ENCODE results near the gene GAGE13.
"Not testable (repeated sequence)": the region's sequence is repeated elsewhere in the genome, so short reads cannot be mapped to it uniquely, and the experiment has no call there.

The GAGE13 gene

DNA sequence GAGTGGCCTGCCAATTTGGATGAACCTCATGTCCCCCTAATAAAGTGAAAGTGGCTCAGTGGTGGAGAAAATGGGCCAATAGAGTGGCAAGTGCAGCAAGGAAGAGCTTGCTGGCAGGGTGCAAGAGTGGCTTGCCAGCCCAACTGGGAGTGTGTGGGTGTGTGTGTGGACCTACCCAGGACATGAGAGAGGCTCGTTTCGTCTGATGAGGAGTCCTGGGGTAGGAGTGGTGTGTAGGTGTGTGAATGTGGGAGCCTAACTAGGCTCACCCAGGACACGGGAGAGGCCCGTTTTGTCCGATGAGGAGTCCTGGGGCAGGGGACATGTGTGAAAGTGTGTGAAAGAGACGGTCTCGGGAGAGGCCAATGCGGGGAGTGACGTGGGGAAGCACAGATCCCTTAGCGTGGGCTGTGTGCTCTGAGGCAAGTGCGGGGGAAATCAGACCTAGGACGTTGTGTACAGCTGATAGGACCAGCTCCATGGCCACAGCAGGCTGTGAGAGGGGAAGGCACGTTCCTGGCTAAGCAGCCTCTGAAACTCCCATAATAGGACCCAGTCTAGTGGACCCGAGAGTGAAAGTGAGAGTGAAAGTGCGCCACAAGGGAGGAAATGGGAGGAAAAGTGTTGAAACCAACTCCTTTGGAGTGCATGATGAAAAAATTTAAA lies 22.6 kb upstream of the GAGE13 start:
- H3K4me3 ChIP-seq (ENCODE audit: low read length), result no peak overlapping the region
- H3K4me1 ChIP-seq (ENCODE audit: insufficient read depth, low read length), result peaks cover 3% of the 10 kb centered on the region
- H3K9me3 ChIP-seq (ENCODE audit: low read length), result no peaks in the 10 kb centered on the region
- no peaks in the 10 kb centered on the region for H3K27me3 ChIP-seq (ENCODE audit: insufficient read depth, low read length)
- no peaks in the 10 kb centered on the region for H3K36me3 ChIP-seq (ENCODE audit: insufficient read depth, low read length)
- no peak overlapping the region for H2AFZ ChIP-seq (ENCODE audit: low read depth, low read length)

DNA sequence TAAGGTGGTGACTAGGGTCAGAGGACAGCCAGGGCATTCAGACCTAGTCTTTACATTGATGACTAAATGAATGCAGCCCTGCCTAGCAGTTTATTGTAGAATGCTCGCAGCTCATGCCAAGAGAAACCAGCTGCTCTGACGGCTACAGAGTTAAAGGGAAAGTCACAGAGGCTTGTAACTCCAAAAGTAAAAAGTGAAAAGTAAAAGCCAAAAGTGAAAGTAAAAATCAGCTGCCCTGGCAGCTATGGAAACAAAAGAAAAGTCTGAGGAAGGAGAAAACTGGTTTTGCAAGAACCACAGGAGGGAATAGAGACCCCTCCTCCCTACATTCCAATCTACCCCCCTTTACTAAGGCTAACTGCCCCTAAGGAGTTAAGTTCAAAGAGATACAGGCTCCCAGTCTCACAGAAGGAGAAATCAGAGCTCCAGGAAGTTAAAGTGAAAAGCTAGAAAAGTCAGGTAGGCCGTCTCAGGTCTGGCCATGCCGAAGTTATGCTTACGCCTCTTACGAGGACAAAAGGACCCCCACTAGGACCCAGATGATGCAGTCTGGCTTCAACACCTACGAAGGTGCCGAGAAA lies 21.9 kb upstream of the GAGE13 start:
- Histone ChIP-seq H2AFZ (ENCODE audit: low read depth, low read length) (peak overlapping the region; percentile 37), H3K27me3 (ENCODE audit: insufficient read depth, low read length) (no peaks in the 10 kb centered on the region), H3K9me3 (ENCODE audit: low read length) (no peaks in the 10 kb centered on the region), H3K4me3 (ENCODE audit: low read length) (peak overlapping the region; percentile 11), H3K4me1 (ENCODE audit: insufficient read depth, low read length) (peaks cover 3% of the 10 kb centered on the region), H3K36me3 (ENCODE audit: insufficient read depth, low read length) (no peaks in the 10 kb centered on the region)

DNA sequence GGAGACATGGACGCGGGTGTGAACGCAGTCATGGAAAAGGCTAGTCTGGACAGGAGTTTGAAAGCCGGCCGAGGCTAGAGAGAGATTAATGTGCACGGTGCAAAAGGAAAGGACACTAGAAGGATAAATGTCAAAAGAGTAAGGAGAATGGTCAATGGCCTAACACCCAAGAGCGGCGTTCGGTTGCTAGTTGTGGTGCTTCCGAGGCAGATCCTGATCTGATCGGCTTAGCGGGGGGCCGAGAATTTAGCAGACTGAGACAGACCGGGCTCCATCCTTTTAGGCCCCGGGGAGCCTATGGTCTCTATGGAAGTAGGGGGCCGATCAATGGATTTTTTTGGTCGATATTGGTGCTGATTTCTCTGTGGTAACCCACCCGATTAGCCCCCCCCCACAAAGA lies 21.0 kb upstream of the GAGE13 start:
- Histone ChIP-seq H3K4me3 (ENCODE audit: low read length) (no peak overlapping the region), H3K36me3 (ENCODE audit: insufficient read depth, low read length) (no peaks in the 10 kb centered on the region), H2AFZ (ENCODE audit: low read depth, low read length) (no peak overlapping the region), H3K9me3 (ENCODE audit: low read length) (no peaks in the 10 kb centered on the region), H3K27me3 (ENCODE audit: insufficient read depth, low read length) (no peaks in the 10 kb centered on the region), H3K4me1 (ENCODE audit: insufficient read depth, low read length) (peaks cover 3% of the 10 kb centered on the region)

DNA sequence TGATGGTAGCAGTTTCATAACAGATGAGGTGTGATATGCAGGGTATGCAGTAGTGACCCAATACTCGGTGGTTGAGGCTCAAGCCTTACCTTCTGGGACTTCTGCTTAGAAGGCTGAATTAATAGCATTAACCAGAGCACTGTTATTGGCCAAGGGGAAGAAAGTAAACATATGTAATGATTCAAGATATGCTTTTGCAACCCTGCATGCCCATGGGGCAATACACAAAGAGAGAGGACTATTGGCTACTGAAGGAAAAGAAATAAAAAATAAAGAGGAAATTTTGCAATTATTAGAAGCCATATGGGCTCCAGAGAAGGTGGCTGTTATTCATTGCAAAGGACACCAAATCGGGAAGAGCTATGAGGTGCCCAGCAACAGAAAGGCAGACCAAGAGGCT lies 19.2 kb upstream of the GAGE13 start:
- H2AFZ ChIP-seq (ENCODE audit: low read depth, low read length), result no peak overlapping the region
- peaks cover 5% of the 10 kb centered on the region for H3K27me3 ChIP-seq (ENCODE audit: insufficient read depth, low read length)
- H3K9me3 ChIP-seq (ENCODE audit: low read length), result no peaks in the 10 kb centered on the region
- no peaks in the 10 kb centered on the region for H3K36me3 ChIP-seq (ENCODE audit: insufficient read depth, low read length)
- H3K4me3 ChIP-seq (ENCODE audit: low read length), result no peak overlapping the region
- peaks cover 3% of the 10 kb centered on the region for H3K4me1 ChIP-seq (ENCODE audit: insufficient read depth, low read length)

DNA sequence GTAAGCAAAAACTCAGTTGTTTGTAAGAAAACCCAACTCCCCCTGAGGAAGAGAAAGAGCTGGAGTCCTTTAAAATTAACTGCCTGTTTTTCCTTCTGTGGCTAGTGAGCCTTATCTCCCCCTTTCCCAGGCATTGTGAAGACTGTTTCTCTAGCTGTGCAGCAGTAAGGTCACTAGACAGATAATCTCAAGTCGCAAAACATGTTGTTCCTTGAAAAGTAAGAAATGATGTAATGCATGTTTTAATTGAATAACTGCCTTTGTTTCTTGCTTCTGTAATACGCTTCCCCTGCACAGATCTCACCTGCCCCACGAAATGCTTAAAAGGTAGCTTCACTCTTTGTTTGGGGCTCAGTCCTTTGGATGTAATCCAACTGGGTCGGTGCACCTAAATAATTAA lies 15.3 kb upstream of the GAGE13 start:
- Histone ChIP-seq H2AFZ (ENCODE audit: low read depth, low read length) (no peak overlapping the region), H3K9me3 (ENCODE audit: low read length) (no peaks in the 10 kb centered on the region), H3K27me3 (ENCODE audit: insufficient read depth, low read length) (peaks cover 5% of the 10 kb centered on the region), H3K4me3 (ENCODE audit: low read length) (no peak overlapping the region), H3K4me1 (ENCODE audit: insufficient read depth, low read length) (no peaks in the 10 kb centered on the region), H3K36me3 (ENCODE audit: insufficient read depth, low read length) (no peaks in the 10 kb centered on the region)

DNA sequence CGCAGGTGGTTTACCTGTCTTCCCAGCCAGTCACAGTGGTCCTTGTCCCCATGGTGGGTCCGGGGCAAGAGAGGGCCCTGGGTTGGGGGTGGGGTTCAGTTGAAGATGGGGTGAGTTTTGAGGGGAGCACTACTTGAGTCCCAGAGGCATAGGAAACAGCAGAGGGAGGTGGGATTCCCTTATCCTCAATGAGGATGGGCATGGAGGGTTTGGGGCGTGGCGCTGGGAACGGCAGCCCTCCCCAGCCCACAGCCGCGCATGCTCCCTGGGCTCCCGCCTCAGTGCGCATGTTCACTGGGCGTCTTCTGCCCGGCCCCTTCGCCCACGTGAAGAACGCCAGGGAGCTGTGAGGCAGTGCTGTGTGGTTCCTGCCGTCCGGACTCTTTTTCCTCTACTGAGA lies 9.6 kb upstream of the GAGE13 start, which contains the start of gene GAGE12J:
GAGE12J (plus strand) TSS at position 301 of the 400 bp plus-strand sequence. CDS start 1,157 bp downstream, outside the sequence.
- not testable (repeated sequence) for H3K36me3 ChIP-seq (ENCODE audit: insufficient read depth, low read length); H3K9me3 ChIP-seq (ENCODE audit: low read length); H3K4me1 ChIP-seq (ENCODE audit: insufficient read depth, low read length); H3K4me3 ChIP-seq (ENCODE audit: low read length); H2AFZ ChIP-seq (ENCODE audit: low read depth, low read length); H3K27me3 ChIP-seq (ENCODE audit: insufficient read depth, low read length)

DNA sequence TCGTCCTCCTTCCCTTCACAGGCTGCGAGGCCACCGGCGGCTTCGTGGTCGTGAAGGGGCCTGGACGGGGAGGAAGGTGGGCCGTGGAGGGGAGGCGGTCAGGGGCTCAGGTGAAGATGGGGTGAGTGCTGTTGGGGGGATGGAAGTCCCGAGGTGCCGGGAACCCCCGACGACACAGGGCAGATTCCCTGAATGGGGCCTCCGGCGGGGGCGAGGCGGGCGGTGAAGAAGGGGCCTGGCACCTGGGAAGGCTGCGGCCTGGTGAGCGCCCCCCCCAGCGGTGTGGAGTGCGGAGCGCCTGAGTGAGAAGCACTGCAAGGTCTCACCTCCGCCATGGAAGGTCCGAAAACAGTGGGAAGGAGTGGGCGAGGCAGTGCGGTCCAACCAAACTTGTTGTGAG lies 9.1 kb upstream of the GAGE13 start:
- H3K27me3 ChIP-seq (ENCODE audit: insufficient read depth, low read length); H3K4me1 ChIP-seq (ENCODE audit: insufficient read depth, low read length); H3K4me3 ChIP-seq (ENCODE audit: low read length); H3K9me3 ChIP-seq (ENCODE audit: low read length); H2AFZ ChIP-seq (ENCODE audit: low read depth, low read length); H3K36me3 ChIP-seq (ENCODE audit: insufficient read depth, low read length): not testable (repeated sequence)

DNA sequence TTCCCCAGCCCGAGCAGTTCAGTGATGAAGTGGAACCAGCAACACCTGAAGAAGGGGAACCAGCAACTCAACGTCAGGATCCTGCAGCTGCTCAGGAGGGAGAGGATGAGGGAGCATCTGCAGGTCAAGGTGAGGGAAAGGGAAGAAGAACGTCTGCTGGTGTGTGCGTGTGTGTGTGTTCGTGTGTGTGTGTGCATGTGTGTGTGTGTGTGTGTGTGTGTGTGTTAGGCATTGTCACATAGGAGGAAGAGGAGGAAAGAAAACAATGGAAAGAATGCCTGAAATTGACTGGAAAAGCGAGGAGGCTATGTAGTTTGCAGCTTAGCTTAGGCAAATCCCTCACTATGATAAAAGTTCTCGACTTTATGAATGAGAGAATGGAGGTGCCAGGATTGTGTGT lies 7.6 kb upstream of the GAGE13 start:
- H3K9me3 ChIP-seq (ENCODE audit: low read length); H3K4me3 ChIP-seq (ENCODE audit: low read length); H3K36me3 ChIP-seq (ENCODE audit: insufficient read depth, low read length): not testable (repeated sequence)

DNA sequence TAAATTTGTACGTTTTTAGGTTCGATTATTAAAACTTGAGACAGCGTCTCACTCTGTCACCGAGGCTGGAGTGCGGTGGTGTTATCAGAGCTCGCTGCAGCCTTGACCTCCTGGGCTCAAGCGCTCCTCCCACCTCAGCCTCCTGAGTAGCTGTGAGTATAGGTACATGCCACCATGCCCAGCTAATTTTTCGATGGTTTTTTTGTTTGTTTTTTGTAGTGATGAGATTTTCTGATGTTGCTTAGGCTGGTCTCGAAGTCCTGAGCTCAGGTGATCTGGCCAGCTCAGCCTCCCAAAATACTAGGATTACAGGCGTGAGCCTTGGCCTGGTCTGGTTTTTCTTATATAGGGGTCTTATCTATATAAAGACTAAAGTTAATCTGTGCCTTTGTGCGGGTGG lies 961 bp upstream of the GAGE13 start:
- H3K36me3 ChIP-seq (ENCODE audit: insufficient read depth, low read length); H2AFZ ChIP-seq (ENCODE audit: low read depth, low read length); H3K4me1 ChIP-seq (ENCODE audit: insufficient read depth, low read length); H3K4me3 ChIP-seq (ENCODE audit: low read length); H3K9me3 ChIP-seq (ENCODE audit: low read length); H3K27me3 ChIP-seq (ENCODE audit: insufficient read depth, low read length): not testable (repeated sequence)

More for the DNA sequence above, 7.6 kb upstream of the GAGE13 start:
- not testable (repeated sequence) for H2AFZ ChIP-seq (ENCODE audit: low read depth, low read length); H3K27me3 ChIP-seq (ENCODE audit: insufficient read depth, low read length); H3K4me1 ChIP-seq (ENCODE audit: insufficient read depth, low read length)

DNA sequence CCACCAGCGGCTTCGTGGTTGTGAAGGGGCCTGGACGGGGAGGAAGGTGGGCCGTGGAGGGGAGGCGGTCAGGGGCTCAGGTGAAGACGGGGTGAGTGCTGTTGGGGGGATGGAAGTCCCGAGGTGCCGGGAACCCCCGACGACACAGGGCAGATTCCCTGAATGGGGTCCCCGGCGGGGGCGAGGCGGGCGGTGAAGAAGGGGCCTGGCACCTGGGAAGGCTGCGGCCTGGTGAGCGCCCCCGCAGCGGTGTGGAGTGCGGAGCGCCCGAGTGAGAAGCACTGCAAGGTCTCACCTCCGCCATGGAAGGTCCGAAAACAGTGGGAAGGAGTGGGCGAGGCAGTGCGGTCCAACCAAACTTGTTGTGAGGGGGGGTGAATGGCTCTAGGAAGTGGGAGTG lies 459 bp downstream of the GAGE13 start:
- not testable (repeated sequence) for H3K4me3 ChIP-seq (ENCODE audit: low read length); H2AFZ ChIP-seq (ENCODE audit: low read depth, low read length); H3K27me3 ChIP-seq (ENCODE audit: insufficient read depth, low read length); H3K9me3 ChIP-seq (ENCODE audit: low read length); H3K36me3 ChIP-seq (ENCODE audit: insufficient read depth, low read length); H3K4me1 ChIP-seq (ENCODE audit: insufficient read depth, low read length)

DNA sequence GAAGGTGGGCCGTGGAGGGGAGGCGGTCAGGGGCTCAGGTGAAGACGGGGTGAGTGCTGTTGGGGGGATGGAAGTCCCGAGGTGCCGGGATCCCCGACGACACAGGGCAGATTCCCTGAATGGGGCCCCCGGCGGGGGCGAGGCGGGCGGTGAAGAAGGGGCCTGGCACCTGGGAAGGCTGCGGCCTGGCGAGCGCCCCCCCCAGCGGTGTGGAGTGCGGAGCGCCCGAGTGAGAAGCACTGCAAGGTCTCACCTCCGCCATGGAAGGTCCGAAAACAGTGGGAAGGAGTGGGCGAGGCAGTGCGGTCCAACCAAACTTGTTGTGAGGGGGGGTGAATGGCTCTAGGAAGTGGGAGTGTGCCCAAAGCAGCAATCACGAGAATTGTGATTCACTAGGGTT lies 10.1 kb downstream of the GAGE13 start:
- H3K4me1 ChIP-seq (ENCODE audit: insufficient read depth, low read length); H2AFZ ChIP-seq (ENCODE audit: low read depth, low read length); H3K36me3 ChIP-seq (ENCODE audit: insufficient read depth, low read length); H3K4me3 ChIP-seq (ENCODE audit: low read length); H3K9me3 ChIP-seq (ENCODE audit: low read length); H3K27me3 ChIP-seq (ENCODE audit: insufficient read depth, low read length): not testable (repeated sequence)

DNA sequence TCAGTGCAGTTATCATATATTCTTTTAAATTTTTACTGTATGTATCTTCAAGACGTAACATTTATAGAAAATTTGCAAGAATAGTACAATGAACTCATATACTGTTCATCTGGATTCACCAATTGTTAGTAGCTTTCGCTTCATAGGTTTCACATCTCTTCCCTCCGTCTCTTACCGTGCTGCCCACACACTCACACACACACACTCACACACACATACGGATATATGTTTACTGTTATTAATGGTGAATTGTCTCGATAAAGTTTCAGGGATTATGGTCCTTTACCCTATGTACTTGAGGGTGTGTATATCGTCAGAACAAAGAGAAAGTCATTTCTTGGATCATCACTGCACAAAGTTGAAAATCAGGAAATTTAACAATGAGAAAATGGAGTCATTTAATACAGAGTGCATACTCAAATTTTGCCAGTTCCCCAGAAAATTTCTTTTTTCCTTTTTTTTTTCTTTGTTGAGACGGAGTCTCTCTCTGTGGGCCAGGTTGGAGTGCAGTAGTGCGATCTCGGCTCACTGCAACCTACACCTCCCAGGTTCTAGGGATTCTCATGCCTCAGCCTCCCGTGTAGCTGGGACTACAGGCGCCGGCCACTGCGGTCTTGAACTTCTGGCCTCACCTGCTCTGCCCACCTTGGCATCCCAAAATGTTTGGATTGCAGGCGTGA lies 13.3 kb downstream of the GAGE13 start:
- not testable (repeated sequence) for H3K9me3 ChIP-seq (ENCODE audit: low read length); H3K4me3 ChIP-seq (ENCODE audit: low read length); H3K36me3 ChIP-seq (ENCODE audit: insufficient read depth, low read length); H2AFZ ChIP-seq (ENCODE audit: low read depth, low read length); H3K27me3 ChIP-seq (ENCODE audit: insufficient read depth, low read length); H3K4me1 ChIP-seq (ENCODE audit: insufficient read depth, low read length)

DNA sequence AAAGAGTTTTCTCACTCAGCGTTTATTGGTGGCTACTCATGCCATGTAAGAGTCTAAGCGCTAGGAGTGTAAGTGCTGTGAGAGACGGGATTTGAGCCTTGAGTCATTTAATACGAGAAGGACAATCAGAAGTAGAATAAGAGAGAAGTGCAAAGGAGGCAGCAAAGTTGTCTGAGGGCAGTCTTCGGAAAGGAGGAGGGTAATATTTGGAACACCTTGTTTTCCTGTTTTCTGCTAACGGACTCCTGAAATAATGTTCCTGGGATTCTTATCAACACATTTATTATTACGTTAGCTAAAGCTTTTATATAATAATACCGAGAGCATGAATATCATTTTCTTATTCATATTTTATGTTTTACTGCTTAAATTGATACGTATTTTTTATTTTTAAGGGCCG lies 14.0 kb downstream of the GAGE13 start:
- H3K27me3 ChIP-seq (ENCODE audit: insufficient read depth, low read length); H3K9me3 ChIP-seq (ENCODE audit: low read length); H2AFZ ChIP-seq (ENCODE audit: low read depth, low read length); H3K4me3 ChIP-seq (ENCODE audit: low read length); H3K36me3 ChIP-seq (ENCODE audit: insufficient read depth, low read length); H3K4me1 ChIP-seq (ENCODE audit: insufficient read depth, low read length): not testable (repeated sequence)

DNA sequence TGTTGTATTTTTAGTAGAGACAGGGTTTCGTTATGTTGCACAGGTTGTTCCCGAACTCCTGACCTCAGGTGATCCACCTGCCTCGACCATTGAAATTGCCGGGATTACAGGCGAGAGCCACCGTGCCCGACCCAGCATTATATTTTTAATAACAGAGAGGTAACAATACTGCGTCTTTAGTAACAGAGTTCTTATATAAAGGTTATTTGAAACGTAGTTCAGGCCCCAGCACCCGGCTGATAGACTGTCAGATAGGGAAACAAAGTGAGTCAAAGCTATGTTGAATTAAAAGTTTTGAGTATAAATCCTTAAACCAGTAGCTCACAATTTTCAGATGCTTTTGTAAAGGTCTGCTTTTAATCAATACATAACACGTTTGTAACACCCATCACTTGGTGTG lies 14.8 kb downstream of the GAGE13 start:
- H2AFZ ChIP-seq (ENCODE audit: low read depth, low read length), result not testable (repeated sequence)

More for the DNA sequence above, 14.8 kb downstream of the GAGE13 start:
- H3K4me1 ChIP-seq (ENCODE audit: insufficient read depth, low read length); H3K4me3 ChIP-seq (ENCODE audit: low read length); H3K27me3 ChIP-seq (ENCODE audit: insufficient read depth, low read length); H3K9me3 ChIP-seq (ENCODE audit: low read length); H3K36me3 ChIP-seq (ENCODE audit: insufficient read depth, low read length): not testable (repeated sequence)

All from neuron (in vitro differentiated cells).